WERI-Rb-1 (cell line): ENCODE data around the gene HOXC13.
A peak's percentile ranks its signal among the peaks of the same experiment; 100 is the strongest.

Source experiments
- DNase-seq: peaks from one replicate; pipeline ENCODE4 v3.0.0-alpha.2; 2020
- H3K27ac ChIP-seq: fragments of 250-450 bp; sonication (Bioruptor Pico); 2 replicates; pipeline ENCODE4 v1.5.1; 2020; ENCODE audit warnings: mild to moderate bottlenecking, moderate library complexity
- H3K27me3 ChIP-seq: fragments of 250-450 bp; sonication (Bioruptor Pico); 2 replicates; pipeline ENCODE4 v1.5.1; 2021; ENCODE audit warnings: mild to moderate bottlenecking, low read depth, moderate library complexity; ENCODE audit not compliant: insufficient read depth, severe bottlenecking
- H3K36me3 ChIP-seq: fragments of 250-450 bp; sonication (Bioruptor Pico); 2 replicates; pipeline ENCODE4 v1.5.1; 2020; ENCODE audit warnings: mild to moderate bottlenecking, moderate library complexity
- H3K4me3 ChIP-seq: 2 replicates; pipeline ENCODE4 v1.5.1; 2011; ENCODE audit warnings: low read depth, mild to moderate bottlenecking, control low read depth, low read length
- H3K9me3 ChIP-seq: fragments of 250-450 bp; sonication (Bioruptor Pico); 2 replicates; pipeline ENCODE4 v1.5.1; 2021; ENCODE audit warnings: mild to moderate bottlenecking, moderate library complexity; ENCODE audit not compliant: severe bottlenecking
- TF ChIP-seq, protein P1 (sequence below): IDR thresholded peaks from 2 replicates; pipeline ENCODE4 v1.5.1; 2011; ENCODE audit warnings: low read depth, mild to moderate bottlenecking, control low read depth, inconsistent platforms, low read length

The HOXC13 gene

DNA sequence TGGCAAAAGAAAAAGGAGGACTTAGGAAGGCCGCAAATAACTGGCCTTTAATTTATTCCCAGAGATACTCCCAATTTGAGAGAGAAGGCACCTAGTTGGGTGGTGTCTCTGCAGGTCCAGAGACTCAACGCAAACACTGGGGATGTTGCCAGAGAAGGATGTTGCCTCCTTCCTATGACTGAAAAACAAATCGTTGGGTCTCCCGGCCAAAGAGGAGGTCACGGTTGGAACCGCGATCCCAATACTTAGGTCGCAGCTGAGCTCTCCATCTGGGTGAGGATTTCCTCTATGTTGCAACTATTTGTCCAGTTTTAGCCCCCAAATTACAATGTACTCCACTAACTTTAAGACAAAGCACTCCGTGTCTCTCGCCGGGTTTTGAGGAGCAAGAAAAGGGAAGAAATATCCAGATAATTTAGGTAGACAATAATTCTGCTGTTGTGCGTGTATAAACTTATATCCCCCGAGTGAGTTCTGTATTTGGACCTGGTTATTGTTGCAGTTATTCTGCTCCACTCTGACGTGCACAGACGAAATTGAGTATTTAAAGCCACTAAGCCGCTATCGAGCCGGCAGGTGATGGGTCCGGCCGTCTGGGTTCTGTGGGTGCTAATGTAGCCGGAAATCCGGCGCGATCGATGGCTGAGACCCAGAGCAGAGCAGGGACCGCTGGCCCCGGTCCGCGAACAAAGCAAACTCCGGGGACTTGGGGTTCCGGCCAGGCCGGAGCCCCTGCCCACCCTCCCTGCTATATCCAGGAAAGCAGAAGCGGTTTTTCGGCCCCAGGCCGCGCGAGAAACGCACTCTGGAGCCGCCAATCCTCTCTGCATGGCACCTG, 21.8 kb downstream of the HOXC13 start:
- TF ChIP-seq, protein P1, sequence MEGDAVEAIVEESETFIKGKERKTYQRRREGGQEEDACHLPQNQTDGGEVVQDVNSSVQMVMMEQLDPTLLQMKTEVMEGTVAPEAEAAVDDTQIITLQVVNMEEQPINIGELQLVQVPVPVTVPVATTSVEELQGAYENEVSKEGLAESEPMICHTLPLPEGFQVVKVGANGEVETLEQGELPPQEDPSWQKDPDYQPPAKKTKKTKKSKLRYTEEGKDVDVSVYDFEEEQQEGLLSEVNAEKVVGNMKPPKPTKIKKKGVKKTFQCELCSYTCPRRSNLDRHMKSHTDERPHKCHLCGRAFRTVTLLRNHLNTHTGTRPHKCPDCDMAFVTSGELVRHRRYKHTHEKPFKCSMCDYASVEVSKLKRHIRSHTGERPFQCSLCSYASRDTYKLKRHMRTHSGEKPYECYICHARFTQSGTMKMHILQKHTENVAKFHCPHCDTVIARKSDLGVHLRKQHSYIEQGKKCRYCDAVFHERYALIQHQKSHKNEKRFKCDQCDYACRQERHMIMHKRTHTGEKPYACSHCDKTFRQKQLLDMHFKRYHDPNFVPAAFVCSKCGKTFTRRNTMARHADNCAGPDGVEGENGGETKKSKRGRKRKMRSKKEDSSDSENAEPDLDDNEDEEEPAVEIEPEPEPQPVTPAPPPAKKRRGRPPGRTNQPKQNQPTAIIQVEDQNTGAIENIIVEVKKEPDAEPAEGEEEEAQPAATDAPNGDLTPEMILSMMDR = no peak

DNA sequence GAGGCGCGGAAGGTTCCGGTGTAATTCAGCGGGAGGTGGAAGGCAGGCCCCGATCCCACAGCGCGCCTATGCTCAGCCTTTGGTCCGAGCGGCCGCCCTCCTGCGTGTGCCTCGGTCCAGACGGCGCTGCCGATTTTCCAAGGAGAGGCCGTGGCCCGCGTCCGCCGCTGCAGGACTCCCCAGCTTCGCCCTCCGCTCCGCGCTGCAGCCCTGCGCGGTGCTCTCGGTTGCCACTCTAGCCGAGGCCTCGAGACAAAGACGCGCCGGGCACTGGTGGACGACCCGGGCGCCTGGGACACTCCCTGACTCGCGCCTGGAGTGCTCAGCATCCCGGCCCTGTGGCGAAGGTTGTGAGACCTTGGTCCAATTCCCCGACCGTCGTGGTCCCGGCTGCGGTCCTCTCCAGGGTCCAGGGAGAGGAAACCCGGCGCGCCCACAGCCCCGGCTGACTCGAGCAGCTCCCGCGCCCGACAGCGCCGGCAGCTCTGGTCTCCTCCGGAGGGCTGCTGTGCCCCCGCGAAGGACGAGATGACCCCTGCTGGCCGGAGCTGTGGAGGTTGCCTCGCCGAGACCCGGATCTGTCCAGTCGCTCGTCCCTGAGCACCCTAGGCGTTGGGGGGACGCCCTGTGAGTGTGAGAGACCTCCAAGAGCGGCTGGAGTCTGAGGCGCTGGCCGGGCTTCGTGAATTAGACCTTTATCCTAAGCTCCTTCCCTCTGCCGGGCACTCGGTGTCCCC, 22.6 kb downstream of the HOXC13 start:
- Histone ChIP-seq H3K27me3 (peaks cover 7% of the 10 kb centered on the region), H3K36me3 (no peaks in the 10 kb centered on the region)
- TF ChIP-seq, protein P1 = 0 out of 2 replicates have a peak, but pooled peaks have one; percentile 15

More for the DNA sequence above, 21.8 kb downstream of the HOXC13 start:
- Histone ChIP-seq H3K27ac (no peak overlapping the region), H3K36me3 (no peaks in the 10 kb centered on the region), H3K9me3 (no peaks in the 10 kb centered on the region), H3K27me3 (peaks cover 15% of the 10 kb centered on the region), H3K4me3 (no peak overlapping the region)
- DNase-seq = no peak

DNA sequence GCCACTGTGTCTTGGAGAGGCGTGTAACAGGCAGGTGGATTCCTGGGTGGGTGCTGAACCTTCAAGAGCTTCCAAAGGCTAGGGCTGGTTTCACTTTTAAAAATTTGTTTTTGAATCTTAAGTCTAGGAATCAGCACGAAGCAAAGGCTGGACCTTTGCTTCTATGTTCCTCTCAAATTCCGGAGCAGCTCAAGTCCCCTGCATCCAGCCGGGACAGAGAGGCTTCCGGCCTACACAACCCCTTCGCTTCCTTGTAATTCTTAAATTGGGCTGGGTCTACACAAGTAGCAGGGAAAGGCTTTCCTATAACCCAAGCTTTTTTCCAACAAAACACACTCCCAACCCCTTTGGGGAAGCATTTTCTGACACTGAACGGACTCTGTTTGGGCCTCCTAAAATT, 24.4 kb downstream of the HOXC13 start:
- no peak overlapping the region for H3K27ac ChIP-seq
- H3K9me3 ChIP-seq = no peaks in the 10 kb centered on the region
- no peaks in the 10 kb centered on the region for H3K27me3 ChIP-seq
- DNase-seq = no peak
- no peaks in the 10 kb centered on the region for H3K36me3 ChIP-seq
- TF ChIP-seq, protein P1 = no peak
- no peak overlapping the region for H3K4me3 ChIP-seq

More for the DNA sequence above, 22.6 kb downstream of the HOXC13 start:
- no peaks in the 10 kb centered on the region for H3K9me3 ChIP-seq
- no peak for DNase-seq
- H3K4me3 ChIP-seq = no peak overlapping the region
- H3K27ac ChIP-seq = no peak overlapping the region

DNA sequence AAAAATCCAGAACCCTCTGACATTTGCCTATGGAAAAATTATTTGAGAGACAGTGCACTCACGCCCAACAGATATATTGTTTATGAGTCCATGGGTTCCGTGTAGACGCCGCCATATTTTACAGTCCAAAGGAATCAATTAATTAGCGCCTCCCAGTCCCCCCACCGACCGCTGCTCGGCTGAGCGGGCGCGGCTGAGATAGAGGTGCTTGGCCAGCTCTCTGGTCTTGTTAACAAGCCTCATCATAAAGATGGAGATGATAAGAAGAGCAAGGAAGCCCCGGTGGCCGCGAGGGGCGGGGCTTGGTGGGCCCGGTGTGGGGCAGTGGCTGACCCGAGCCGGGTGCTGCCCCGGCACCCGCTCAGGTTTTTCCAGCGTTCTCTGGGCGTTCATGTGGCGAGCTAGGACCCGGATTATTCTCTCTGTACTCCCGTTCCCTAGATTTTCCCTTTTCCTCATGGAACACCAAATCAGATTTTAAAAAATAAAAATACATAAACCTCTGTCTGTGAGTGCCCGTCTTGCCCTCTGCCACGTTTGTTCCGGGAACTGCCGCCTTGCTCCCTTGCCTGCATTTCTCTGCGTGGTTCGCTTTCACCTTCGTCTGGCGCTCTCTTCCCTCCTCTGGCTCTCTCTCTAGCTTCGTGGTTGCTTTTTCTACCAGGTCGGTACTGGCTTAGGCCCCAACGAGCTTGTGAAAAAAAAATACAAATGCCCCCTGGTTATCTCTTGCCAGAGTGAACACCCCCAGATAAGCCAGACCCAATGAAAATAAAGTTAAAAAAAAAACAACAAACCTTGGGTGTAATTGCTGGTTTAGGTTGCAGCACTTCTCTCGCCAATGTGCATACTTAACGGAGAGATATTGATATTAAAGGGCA, 25.0 kb downstream of the HOXC13 start:
- Histone ChIP-seq H3K9me3 (no peaks in the 10 kb centered on the region), H3K36me3 (no peaks in the 10 kb centered on the region), H3K27ac (no peak overlapping the region), H3K27me3 (no peaks in the 10 kb centered on the region), H3K4me3 (no peak overlapping the region)
- TF ChIP-seq, protein P1 = no peak
- no peak for DNase-seq

DNA sequence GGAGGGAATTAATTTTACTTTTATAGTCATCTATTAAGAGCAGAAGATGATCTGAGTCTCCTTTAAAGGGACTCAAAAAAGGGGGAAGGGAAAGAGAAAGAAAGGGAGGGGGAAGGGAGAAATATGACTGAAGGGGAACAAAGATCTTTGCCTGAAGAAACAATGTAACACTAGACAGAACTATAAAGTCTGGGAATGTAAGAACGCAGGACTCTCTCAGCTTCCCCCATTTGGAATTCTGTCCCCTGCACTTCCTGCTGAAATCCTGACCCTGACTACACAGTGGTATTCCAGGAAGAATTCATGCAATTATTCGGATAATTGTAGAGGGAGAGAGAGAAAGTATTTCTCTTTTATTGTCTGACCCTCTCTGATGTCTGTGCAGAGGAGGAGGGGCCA, 25.7 kb downstream of the HOXC13 start:
- Histone ChIP-seq H3K36me3 (no peaks in the 10 kb centered on the region), H3K27me3 (no peaks in the 10 kb centered on the region), H3K9me3 (no peaks in the 10 kb centered on the region), H3K27ac (no peak overlapping the region), H3K4me3 (peak overlapping the region; percentile 22; the same call in 1 of the 2 replicates)
- DNase-seq = no peak
- TF ChIP-seq, protein P1 = no peak
